Dendritic cell treated with granulocyte-macrophage colony-stimulating factor and Interleukin-4, amounts not matched to agents 40 ng/mL and 50 ng/mL, for 4 days (primary cell): ENCODE results near the gene WFDC5.
"Not testable (repeated sequence)": the region's sequence is repeated elsewhere in the genome, so short reads cannot be mapped to it uniquely, and the experiment has no call there.

Experiments used
- H3K27ac Mint-ChIP-seq: one replicate; pipeline ENCODE4 v1.8.0; 2022; ENCODE audit warnings: mild to moderate bottlenecking, mixed read lengths
- H3K27me3 Mint-ChIP-seq: one replicate; pipeline ENCODE4 v1.8.0; 2022; ENCODE audit warnings: mild to moderate bottlenecking, mixed read lengths
- H3K36me3 Mint-ChIP-seq: one replicate; pipeline ENCODE4 v1.8.0; 2022; ENCODE audit warnings: low read depth, mixed read lengths
- H3K4me1 Mint-ChIP-seq: one replicate; pipeline ENCODE4 v1.8.0; 2022; ENCODE audit warnings: low read depth, mixed read lengths
- H3K4me3 Mint-ChIP-seq: one replicate; pipeline ENCODE4 v1.8.0; 2022; ENCODE audit warnings: mild to moderate bottlenecking, moderate library complexity, mixed read lengths
- H3K9me3 Mint-ChIP-seq: one replicate; pipeline ENCODE4 v1.8.0; 2022; ENCODE audit warnings: mixed read lengths
- intact Hi-C: fragments of 100-400 bp; cut with micrococcal nuclease; formaldehyde crosslinking; loops from one replicate; pipeline ENCODE4 v1.15.0; 2022

Gene WFDC5

DNA sequence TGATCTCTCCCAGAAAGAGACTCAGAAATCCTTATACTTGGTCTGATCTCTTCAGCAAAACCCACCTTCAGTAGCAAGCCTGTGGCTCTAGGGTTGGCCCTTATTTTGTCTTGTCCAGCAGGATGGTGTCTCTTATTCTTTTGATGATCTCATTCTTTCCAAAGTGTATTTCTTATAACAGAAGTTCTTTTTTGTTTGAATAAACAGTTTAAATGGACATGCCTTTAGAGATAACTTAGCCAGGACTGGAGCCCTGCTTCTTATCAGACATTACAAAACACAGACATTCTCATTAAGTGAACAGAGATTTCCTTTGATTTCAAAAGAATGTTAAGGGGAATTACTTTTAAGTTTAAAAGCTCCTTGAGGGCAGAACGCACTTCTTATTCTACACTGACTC lies 45.7 kb downstream of the WFDC5 start:
- H3K27ac Mint-ChIP-seq, result no peak overlapping the region
- no peak overlapping the region for H3K4me3 Mint-ChIP-seq
- intact Hi-C loops, result no loop called here
- no peaks in the 10 kb centered on the region for H3K9me3 Mint-ChIP-seq
- H3K4me1 Mint-ChIP-seq, result peaks cover 13% of the 10 kb centered on the region
- H3K36me3 Mint-ChIP-seq, result peaks cover 72% of the 10 kb centered on the region
- no peaks in the 10 kb centered on the region for H3K27me3 Mint-ChIP-seq

DNA sequence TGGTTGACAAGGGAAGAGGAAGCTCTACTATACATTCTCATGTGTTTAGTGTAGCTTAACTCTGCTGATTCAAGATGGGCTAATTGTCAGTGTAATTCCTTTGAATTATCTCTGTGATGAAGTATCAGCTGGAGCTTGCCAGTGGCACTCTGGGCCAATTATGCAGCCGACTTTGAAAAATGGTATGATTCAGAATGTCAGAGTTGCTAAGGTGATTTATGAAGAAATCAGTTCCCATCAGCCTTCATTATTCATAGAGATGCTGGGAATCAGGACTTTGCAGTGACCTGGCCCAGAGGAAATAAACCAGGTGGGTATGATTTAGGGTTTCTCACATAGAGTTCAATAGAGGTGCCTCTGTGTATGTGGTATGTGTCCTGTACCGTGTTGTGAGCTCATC lies 47.4 kb downstream of the WFDC5 start:
- Mint-ChIP-seq H3K4me1 (peaks cover 24% of the 10 kb centered on the region), H3K9me3 (no peaks in the 10 kb centered on the region), H3K27me3 (no peaks in the 10 kb centered on the region), H3K27ac (no peak overlapping the region), H3K36me3 (peaks cover 76% of the 10 kb centered on the region), H3K4me3 (no peak overlapping the region)
- intact Hi-C loops, result no loop called here

DNA sequence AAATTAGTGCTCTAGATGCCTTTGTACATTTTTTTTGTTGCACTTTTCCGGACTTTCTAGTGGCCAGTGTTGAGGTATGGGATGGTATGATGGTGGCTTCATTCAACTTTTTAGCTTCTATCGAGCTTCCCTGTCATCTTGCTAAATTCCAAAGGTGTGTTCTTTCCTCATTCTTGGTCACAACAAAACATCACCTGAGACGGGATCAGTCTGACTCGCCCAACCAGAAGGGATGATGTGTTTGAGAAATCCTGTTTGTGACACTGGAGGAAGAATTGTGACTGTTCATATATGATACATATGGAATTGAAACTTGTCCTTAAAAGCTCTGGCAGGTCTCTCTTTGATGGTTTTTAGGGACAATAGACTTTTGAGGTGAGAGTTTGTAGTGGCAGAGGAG lies 47.9 kb downstream of the WFDC5 start:
- H3K27me3 Mint-ChIP-seq, result no peaks in the 10 kb centered on the region
- H3K27ac Mint-ChIP-seq, result no peak overlapping the region
- no peaks in the 10 kb centered on the region for H3K9me3 Mint-ChIP-seq
- H3K36me3 Mint-ChIP-seq, result peaks cover 81% of the 10 kb centered on the region
- intact Hi-C loops, result no loop called here
- no peak overlapping the region for H3K4me3 Mint-ChIP-seq
- peaks cover 24% of the 10 kb centered on the region for H3K4me1 Mint-ChIP-seq

DNA sequence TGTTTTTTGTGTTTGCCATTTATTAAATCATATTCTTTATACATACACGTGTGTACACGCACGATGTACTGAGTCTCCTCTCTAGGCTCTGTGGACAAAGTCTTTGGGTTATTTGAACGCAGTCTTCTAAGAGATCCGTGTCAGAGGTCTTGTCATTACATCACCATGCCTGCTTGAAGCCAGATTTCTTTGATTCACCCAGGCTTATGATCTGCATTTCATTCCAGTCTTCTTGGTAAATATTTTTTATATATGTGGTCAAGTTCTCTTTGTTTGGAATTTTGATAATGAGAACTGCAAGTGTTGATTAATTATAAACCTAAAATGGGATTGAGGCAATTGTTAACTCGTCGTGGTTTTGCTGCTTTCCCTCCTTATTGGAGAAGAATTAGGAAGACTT lies 48.6 kb downstream of the WFDC5 start:
- H3K4me1 Mint-ChIP-seq, result peaks cover 24% of the 10 kb centered on the region
- peaks cover 88% of the 10 kb centered on the region for H3K36me3 Mint-ChIP-seq
- H3K9me3 Mint-ChIP-seq, result no peaks in the 10 kb centered on the region
- no peaks in the 10 kb centered on the region for H3K27me3 Mint-ChIP-seq
- no peak overlapping the region for H3K4me3 Mint-ChIP-seq
- no peak overlapping the region for H3K27ac Mint-ChIP-seq
- intact Hi-C loops, result no loop called here

DNA sequence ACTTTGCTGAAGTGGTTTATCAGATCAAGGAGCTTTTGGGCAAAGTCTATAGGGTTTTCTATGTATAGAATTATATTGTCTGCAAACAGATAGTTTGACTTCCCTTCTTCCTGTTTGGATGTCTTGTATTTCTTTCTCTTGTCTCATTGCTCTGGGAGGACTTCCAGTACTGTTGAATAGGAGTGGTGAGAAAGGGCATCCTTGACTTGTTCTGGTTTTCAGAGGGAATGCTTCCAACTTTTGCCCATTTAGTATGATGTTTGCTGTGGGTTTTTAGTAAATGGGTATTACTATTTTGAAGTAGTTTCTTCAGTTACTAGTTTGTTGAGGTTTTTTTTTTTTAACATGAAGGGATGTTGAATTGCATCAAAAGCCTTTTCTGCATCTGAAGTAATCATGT lies 50.2 kb downstream of the WFDC5 start:
- intact Hi-C loops, result no loop called here
- Mint-ChIP-seq H3K27ac (no peak overlapping the region), H3K4me1 (peaks cover 24% of the 10 kb centered on the region), H3K4me3 (no peak overlapping the region), H3K36me3 (peaks cover 92% of the 10 kb centered on the region), H3K27me3 (no peaks in the 10 kb centered on the region), H3K9me3 (no peaks in the 10 kb centered on the region)

DNA sequence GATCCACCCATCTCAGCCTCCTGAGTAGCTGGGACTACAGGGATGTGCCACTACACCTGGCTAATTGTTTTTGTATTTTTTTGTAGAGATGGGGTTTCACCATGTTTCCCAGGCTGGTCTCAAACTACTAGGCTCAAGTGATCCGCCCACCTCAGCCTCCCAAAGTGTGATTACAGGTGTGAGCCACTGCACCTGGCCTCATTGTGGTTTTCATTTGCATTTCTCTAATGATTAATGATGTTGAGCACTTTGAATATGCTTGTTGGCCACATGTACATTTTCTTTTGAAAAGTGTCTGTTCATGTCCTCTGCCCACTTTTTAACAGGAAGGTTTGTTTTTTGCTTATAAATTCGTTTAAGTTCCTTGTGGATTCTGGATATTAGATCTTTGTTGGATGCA lies 51.9 kb downstream of the WFDC5 start:
- intact Hi-C loops, H3K9me3 Mint-ChIP-seq, H3K27ac Mint-ChIP-seq, H3K27me3 Mint-ChIP-seq, H3K4me3 Mint-ChIP-seq: not testable (repeated sequence)
- peaks cover 88% of the 10 kb centered on the region for H3K36me3 Mint-ChIP-seq
- H3K4me1 Mint-ChIP-seq, result peaks cover 24% of the 10 kb centered on the region

DNA sequence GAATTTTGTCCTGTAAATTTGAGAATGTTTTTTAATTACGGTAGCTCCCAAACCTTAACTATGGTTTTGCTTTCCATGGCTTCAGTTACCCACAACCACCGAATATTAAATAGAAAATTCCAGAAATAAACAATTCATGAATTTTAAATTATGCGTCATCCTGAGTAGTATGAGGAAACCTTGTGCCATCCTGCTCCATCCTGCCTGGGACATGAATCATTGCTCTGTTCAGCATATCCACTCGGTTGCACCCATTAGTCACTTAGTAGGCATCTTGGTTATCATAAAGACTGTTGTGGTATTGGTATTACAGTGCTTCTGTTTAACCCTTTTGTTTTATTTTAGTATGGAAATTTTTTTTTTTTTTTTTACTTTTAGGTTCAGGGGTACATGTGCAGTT lies 53.7 kb downstream of the WFDC5 start:
- peaks cover 88% of the 10 kb centered on the region for H3K36me3 Mint-ChIP-seq
- intact Hi-C loops, result no loop called here
- H3K4me3 Mint-ChIP-seq, result no peak overlapping the region
- H3K4me1 Mint-ChIP-seq, result peaks cover 24% of the 10 kb centered on the region
- H3K27me3 Mint-ChIP-seq, result no peaks in the 10 kb centered on the region
- H3K9me3 Mint-ChIP-seq, result no peaks in the 10 kb centered on the region
- H3K27ac Mint-ChIP-seq, result no peak overlapping the region

DNA sequence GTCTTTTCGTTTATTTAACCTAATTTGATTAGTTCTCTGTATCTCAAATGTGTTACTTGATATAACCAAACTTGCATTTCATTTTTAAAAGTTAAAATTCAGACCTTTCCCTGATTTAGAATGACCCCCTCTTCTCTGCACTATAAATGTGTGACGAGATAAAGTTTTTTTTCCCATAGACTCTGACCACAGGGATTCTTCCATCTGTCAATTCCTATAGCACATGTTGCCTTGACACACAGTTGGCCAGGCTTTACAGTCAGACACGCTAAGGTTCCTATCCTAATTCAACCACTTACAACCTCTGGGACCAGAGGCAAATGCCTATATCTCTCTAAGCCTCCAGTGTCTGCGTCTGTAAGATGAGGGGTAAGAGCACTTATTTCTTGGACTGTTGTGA lies 54.7 kb downstream of the WFDC5 start:
- Mint-ChIP-seq H3K4me3 (no peak overlapping the region), H3K36me3 (peaks cover 91% of the 10 kb centered on the region), H3K27ac (no peak overlapping the region), H3K27me3 (no peaks in the 10 kb centered on the region), H3K4me1 (peaks cover 22% of the 10 kb centered on the region), H3K9me3 (no peaks in the 10 kb centered on the region)
- intact Hi-C loops, result no loop called here
